Nephron progenitor cell (in vitro differentiated cells): ENCODE measurements around the gene ZNF428.

Experiments used
- DNase-seq: peaks from one replicate; pipeline ENCODE4 v3.0.0; 2021
- H3K27ac Mint-ChIP-seq: 2 replicates; pipeline ENCODE4 v1.8.0; 2021; ENCODE audit warnings: mild to moderate bottlenecking, moderate library complexity, mixed read lengths
- H3K27me3 Mint-ChIP-seq: 2 replicates; pipeline ENCODE4 v1.8.0; 2021; ENCODE audit warnings: mild to moderate bottlenecking, low read depth, mixed read lengths; ENCODE audit not compliant: poor library complexity
- H3K36me3 Mint-ChIP-seq: 2 replicates; pipeline ENCODE4 v1.8.0; 2021; ENCODE audit warnings: low read depth, mixed read lengths
- H3K4me1 Mint-ChIP-seq: 2 replicates; pipeline ENCODE4 v1.8.0; 2021; ENCODE audit warnings: mixed read lengths
- H3K4me3 Mint-ChIP-seq: 2 replicates; pipeline ENCODE4 v1.8.0; 2021; ENCODE audit warnings: mild to moderate bottlenecking, moderate library complexity, mixed read lengths
- H3K9me3 Mint-ChIP-seq: 2 replicates; pipeline ENCODE4 v1.8.0; 2021; ENCODE audit warnings: mild to moderate bottlenecking, moderate library complexity, mixed read lengths
- CTCF ChIP-seq: fragments of 200-600 bp; sonication (generic); IDR thresholded peaks from 2 replicates; pipeline ENCODE4 v1.5.0; 2021; ENCODE audit warnings: antibody characterized with exemption

The ZNF428 gene

GRCh38 chr19:43634068-43634467, 14.6 kb upstream of the ZNF428 start:
- Mint-ChIP-seq H3K27ac (no peak overlapping the region), H3K4me3 (no peak overlapping the region), H3K36me3 (peaks cover 4% of the 10 kb centered on the region), H3K4me1 (peaks cover 35% of the 10 kb centered on the region), H3K9me3 (no peaks in the 10 kb centered on the region), H3K27me3 (peaks cover 37% of the 10 kb centered on the region)
- DNase-seq: no peak
- no peak for TF ChIP-seq CTCF

- Mint-ChIP-seq H3K4me1 (peaks cover 30% of the 10 kb centered on the region), H3K27me3 (peaks cover 31% of the 10 kb centered on the region), H3K9me3 (no peaks in the 10 kb centered on the region), H3K4me3 (no peak overlapping the region), H3K27ac (no peak overlapping the region), H3K36me3 (peaks cover 4% of the 10 kb centered on the region)
- DNase-seq: no peak
- no peak for TF ChIP-seq CTCF
Measured at GRCh38 chr19:43633520-43633919, 14.1 kb upstream of the ZNF428 start.

- peaks cover 30% of the 10 kb centered on the region for H3K4me1 Mint-ChIP-seq
- H3K27me3 Mint-ChIP-seq: peaks cover 15% of the 10 kb centered on the region
- DNase-seq: no peak
- peaks cover 8% of the 10 kb centered on the region for H3K36me3 Mint-ChIP-seq
- no peaks in the 10 kb centered on the region for H3K9me3 Mint-ChIP-seq
- H3K27ac Mint-ChIP-seq: no peak overlapping the region
- no peak overlapping the region for H3K4me3 Mint-ChIP-seq
- no peak for TF ChIP-seq CTCF
Measured at GRCh38 chr19:43631491-43631890, 12.1 kb upstream of the ZNF428 start.

GRCh38 chr19:43628646-43629326, 9.4 kb upstream of the ZNF428 start:
- no peak for DNase-seq
- H3K27me3 Mint-ChIP-seq: peaks cover 10% of the 10 kb centered on the region

GRCh38 chr19:43626838-43627237, 7.4 kb upstream of the ZNF428 start:
- no peak for TF ChIP-seq CTCF
- peak overlapping the region; percentile 47 for H3K27ac Mint-ChIP-seq
- peaks cover under 1% of the 10 kb centered on the region for H3K27me3 Mint-ChIP-seq
- H3K36me3 Mint-ChIP-seq: peaks cover 40% of the 10 kb centered on the region
- no peak for DNase-seq
- H3K4me3 Mint-ChIP-seq: peak overlapping the region; percentile 23
- peaks cover 16% of the 10 kb centered on the region for H3K4me1 Mint-ChIP-seq
- no peaks in the 10 kb centered on the region for H3K9me3 Mint-ChIP-seq

More at GRCh38 chr19:43628646-43629326, 9.4 kb upstream of the ZNF428 start:
- H3K9me3 Mint-ChIP-seq: no peaks in the 10 kb centered on the region
- H3K4me1 Mint-ChIP-seq: peaks cover 15% of the 10 kb centered on the region
- TF ChIP-seq CTCF: no peak
- H3K27ac Mint-ChIP-seq: no peak overlapping the region
- peaks cover 32% of the 10 kb centered on the region for H3K36me3 Mint-ChIP-seq
- no peak overlapping the region for H3K4me3 Mint-ChIP-seq

- no peaks in the 10 kb centered on the region for H3K9me3 Mint-ChIP-seq
- no peak overlapping the region for H3K27ac Mint-ChIP-seq
- peaks cover 20% of the 10 kb centered on the region for H3K4me1 Mint-ChIP-seq
- peaks cover 45% of the 10 kb centered on the region for H3K36me3 Mint-ChIP-seq
- H3K27me3 Mint-ChIP-seq: no peaks in the 10 kb centered on the region
- TF ChIP-seq CTCF: no peak
- H3K4me3 Mint-ChIP-seq: no peak overlapping the region
- no peak for DNase-seq
Measured at GRCh38 chr19:43625918-43626579, 6.6 kb upstream of the ZNF428 start.
